ENCODE results near the gene SH3BP5.
A peak's percentile ranks its signal among the peaks of the same experiment; 100 is the strongest.

SH3BP5 gene

DNA sequence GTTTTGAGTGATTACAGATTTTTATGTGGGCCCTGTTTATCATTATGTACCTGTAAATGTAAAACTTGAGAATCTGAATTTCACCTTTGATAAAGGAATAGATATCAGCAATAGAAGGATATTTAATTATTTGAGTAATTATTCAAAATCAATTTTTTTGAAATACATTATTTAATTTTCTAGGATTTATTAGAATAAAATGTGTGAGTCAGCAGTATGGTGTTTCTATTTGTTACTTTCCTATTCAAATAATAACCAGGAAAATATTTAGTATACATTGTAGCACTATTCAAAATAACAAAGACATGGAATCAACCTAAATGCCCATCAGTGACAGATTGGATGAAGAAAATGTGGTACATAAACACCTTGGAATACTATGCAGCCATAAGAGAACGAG is 104.2 kb downstream of the SH3BP5 start:
- DNase-seq = no peak

GRCh38 chr3:15223685-15224572 is 108.5 kb downstream of the SH3BP5 start:
- no peak for DNase-seq

- no peak for DNase-seq
Observed at GRCh38 chr3:15221574-15222217, 110.7 kb downstream of the SH3BP5 start.

DNA sequence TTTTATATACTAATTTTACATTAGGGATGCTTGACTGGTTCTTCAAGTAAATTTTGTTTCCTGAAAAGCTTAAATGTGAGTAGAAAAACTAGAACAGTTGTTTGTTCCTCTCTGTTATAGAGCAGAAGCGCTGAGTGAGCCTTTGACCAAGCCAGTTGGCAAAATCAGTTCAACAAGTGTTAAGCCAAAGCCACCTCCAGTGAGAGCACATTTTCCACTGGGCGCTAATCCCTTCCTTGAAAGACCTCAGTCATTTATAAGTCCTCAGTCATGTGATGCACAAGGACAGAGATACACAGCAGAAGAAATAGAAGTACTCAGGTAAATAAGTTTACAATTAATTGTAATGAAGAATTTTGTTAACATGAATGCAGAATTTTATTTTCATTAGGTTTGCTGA is 111.7 kb downstream of the SH3BP5 start:
- no peak for DNase-seq

- no peak for DNase-seq
Observed at GRCh38 chr3:15220056-15220455, 112.3 kb downstream of the SH3BP5 start.

- DNase-seq = no peak
Observed at GRCh38 chr3:15218689-15219088, 113.7 kb downstream of the SH3BP5 start.

DNA sequence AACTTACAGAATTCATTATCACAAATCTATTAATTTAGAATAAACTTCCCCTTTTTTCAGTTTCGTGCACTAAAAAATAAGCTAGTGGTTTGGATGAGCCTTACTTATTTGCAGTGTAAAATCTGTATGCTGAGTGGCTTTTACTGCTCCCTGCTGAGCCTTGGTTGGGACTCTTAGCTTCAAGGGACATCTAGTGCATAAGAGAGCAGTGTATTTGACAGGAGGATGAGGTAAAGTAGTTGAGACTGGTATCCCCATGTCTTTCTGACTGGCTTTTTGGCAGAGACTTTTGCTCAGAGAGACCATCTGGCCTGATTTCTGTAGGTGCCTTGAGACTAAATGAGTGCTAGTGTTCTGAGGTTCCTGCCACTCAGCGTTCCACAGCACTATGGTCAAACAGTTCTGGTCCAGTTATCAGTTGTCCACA is 114.5 kb downstream of the SH3BP5 start:
- DNase-seq = no peak

- DNase-seq = no peak
Observed at GRCh38 chr3:15217011-15217671, 115.2 kb downstream of the SH3BP5 start.

DNA sequence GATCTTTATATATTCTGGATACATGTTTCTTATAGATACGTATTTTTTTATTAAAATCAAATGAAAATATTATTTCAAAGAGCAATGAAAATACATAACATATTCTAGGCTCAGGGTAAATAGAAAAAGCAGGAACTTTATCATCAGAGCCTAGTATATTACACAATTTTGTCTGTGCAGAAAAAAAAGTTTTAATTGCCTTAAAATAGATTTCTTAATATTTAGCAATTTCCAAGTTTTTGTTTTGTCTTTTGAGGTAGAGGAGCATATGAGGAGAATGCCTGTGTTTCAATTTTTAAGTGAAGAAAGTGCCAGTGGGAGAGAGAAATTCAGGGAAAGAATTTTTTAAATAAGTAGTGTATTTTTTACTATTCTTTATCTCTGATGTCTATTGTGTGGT is 115.9 kb downstream of the SH3BP5 start:
- DNase-seq = no peak

GRCh38 chr3:15215996-15216395 is 116.4 kb downstream of the SH3BP5 start:
- DNase-seq = no peak

DNA sequence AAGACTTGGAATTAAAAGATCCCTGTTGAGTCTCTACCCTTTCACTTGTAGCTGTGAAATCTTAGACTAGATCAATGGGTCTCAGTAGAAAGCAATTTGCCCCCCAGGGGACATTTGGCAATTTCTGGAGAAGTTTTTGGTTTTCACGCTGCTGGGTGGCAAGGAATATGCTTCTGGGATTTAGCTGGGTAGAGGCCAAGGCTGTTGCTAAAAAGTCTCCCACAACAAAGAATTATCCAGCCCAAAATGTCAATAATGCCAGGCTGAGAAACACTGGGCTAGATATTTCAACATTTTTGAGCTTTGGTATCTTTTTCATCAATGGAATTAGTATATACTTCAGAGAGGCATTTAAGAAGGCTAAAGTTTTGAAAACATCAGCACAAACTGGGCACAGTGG is 117.6 kb downstream of the SH3BP5 start:
- no peak for DNase-seq

DNA sequence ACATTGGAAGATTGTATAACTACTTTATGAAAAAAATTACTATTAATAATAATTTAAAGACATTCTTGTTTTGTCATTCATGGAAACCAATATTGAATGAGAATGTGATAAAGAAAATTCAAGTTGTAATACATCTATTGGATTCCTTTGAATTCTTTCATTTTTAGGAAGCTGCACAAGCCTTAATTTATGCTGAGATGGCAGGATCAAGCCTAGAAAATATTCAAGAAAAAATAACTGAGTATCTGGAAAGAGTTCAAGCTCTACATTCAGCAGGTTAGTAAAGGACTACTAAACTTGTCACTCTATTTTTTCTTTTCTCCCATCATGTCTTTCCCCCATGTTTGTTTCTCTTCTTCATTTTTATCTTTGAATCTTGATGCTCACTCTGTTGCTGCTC is 120.4 kb downstream of the SH3BP5 start:
- DNase-seq = no peak

DNA sequence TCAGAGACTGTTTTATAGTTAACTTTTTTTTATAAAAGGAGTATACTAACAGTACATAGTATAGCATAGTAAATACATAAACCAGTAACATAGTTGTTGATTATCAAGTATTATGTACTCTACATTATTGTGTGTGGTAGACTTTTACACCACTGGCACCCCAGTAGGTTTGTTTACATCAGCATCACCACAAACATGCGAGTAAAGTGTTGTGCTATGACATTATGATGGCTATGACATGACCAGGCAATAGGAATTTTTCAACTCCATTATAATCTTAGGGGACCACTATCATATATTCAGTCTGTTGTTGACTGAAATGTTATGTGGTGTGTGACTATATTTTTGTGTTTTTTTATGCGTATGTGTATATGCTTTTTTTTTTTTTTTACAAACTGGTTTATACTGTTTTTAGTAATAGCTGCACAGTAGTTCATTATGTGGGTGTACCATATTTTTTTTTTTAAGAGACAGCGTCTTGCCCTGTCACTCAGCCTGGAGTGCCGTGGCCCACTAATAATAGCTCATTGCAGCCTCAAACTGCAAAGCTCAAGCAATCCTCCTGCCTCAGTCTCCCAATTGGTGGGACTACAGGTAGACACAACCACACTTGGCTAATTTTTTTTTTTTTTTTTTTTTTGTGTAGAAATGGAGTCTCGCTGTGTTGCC is 124.4 kb downstream of the SH3BP5 start:
- DNase-seq = peak; percentile 19

DNA sequence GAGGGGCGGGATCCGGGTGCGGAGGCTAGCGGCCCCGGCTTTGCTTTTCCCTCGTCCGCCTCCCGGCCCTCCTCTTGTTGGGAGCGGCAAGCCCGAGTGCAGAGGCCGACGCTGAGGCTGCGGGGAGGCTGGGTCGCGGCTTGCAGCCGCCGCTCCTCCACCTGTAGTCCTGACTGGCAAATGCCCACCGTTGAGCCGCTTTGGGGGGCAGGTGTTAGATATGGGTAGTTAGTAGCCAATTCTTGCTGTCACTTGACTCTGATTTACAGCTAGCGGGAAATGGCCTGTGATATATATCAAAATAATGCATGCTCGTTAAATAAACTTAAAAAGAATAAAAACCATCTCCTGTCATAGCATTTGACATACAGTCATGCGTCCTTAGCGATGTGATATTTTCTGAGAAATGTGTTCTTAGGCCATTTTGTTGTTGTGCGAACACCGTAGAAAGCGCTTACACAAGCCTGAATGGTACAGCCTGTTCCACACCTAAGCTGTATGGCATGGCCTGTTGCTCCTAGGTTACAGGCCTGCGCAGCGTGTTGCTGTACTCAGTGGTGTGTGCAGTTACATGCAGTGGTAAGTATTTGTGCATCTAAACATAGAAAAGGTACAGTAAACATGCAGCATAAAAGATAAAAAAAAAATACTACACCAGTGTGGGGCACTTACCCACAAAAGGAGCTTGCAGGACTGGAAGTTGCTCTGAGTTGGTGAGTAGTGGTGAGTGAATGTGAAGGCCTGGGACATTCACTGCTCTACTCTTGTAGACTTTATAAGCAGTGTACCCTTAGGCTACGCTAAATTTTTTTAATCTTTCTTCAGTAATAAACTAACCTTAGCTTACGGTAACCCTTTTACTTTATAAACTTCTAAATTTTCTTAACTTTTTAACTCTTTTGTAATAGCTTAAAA is 125.5 kb downstream of the SH3BP5 start:
- DNase-seq = peak; percentile 54

DNA sequence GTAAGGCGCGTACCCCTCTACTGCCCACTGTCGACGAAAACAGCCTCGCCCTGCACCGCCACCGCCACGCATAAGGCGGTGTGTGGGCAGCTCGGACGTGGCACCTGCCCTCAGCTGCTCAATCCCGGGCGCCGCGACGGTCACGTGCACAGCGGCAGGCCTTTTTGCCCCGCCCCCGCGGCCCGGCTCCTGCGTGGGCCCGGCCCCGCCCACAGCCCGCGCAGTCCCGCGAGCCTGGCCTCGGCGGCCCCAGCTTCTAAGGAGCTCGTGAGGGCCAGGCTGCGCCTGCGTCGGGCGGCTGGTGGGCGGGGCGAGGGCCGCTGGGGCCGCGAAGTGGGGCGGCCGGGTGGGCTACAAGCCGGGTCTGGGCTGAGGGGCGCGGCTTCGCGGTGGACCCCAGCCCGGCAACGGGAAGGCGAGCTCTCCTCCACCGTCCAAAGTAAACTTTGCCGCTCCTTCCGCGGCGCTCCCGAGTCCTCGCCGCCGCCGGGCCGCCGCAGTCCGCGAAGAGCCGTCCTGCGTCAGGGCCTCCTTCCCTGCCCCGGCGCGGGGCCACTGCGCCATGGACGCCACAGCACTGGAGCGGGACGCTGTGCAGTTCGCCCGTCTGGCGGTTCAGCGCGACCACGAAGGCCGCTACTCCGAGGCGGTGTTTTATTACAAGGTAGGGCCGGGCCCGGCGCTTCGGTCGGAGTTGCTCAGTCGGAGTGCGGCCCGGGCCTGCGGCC is 126.3 kb downstream of the SH3BP5 start, which contains the start of gene CAPN7:
Gene CAPN7, plus strand, starts transcription at position 313 of the 728 bp plus-strand sequence. Its CDS starts 250 bp downstream, at position 563.
- DNase-seq = peak; percentile 97

DNA sequence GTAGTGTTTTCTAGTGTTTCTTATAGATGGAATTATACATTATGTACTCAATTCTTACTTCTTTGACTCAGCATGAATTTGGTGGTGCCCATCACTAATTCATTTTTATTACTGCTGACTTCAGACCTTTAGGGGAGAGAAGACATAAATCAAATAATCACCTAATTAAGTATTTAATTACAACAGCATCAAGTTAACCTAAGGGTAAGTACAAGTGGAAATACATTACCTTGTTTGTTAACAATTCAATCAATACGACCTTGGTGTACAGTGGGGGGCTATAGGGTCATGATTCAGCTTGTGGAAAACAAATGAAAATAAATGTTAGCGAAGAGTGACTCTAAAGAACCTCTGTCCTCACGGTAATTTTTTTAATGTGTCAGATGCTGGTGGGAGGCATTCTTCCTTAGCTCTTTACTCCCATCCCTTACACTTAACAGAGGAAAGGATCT is 126.9 kb downstream of the SH3BP5 start:
- DNase-seq = no peak

Data from activated CD4-positive, alpha-beta T cell treated with anti-CD3 and anti-CD28 coated beads, Interleukin-10, Interleukin-2, amounts not matched to agents 100 ng/mL and 50 ng/mL, durations not matched to agents 16 hours and 8 hours (primary cell).